Neural cell (in vitro differentiated cells): ENCODE results near the gene FAM20C. TPM values are rescaled to one million over a fixed set of nuclear protein-coding genes. Genes with fewer than 3 reads are reported as not detected.

ENCODE experiments used
- H2AFZ ChIP-seq: fragments of 200-600, 300-800 bp; sonication (generic), shearing (Covaris generic); 2 replicates; pipeline ENCODE4 v1.6.0; 2014; ENCODE audit warnings: low read depth, mild to moderate bottlenecking, antibody characterized with exemption, low read length, moderate library complexity
- H3F3A ChIP-seq: fragments of 200-600 bp; shearing (Covaris generic); 2 replicates; pipeline ENCODE4 v1.6.1; 2016; ENCODE audit warnings: mild to moderate bottlenecking, moderate library complexity, mixed read lengths, antibody characterized with exemption, low read length; ENCODE audit not compliant: insufficient read depth, poor library complexity, severe bottlenecking
- H3K27ac ChIP-seq: fragments of 200-600, 300-800 bp; sonication (generic), shearing (Covaris generic); 2 replicates; pipeline ENCODE4 v1.5.1; 2014; ENCODE audit warnings: mild to moderate bottlenecking, low read length, moderate library complexity
- H3K27me3 ChIP-seq: fragments of 300-800, 200-600 bp; sonication (generic), shearing (Covaris generic); 2 replicates; pipeline ENCODE4 v1.6.0; 2014; ENCODE audit warnings: mild to moderate bottlenecking, low read depth, low read length, moderate library complexity; ENCODE audit not compliant: insufficient read depth
- H3K36me3 ChIP-seq: fragments of 300-800, 200-600 bp; sonication (generic), shearing (Covaris generic); 2 replicates; pipeline ENCODE4 v1.5.1; 2014; ENCODE audit warnings: mild to moderate bottlenecking, antibody characterized with exemption, low read length, moderate library complexity; ENCODE audit not compliant: insufficient read depth
- H3K4me2 ChIP-seq: fragments of 300-800, 200-600 bp; sonication (generic), shearing (Covaris generic); 2 replicates; pipeline ENCODE4 v1.6.0; 2014; ENCODE audit warnings: mild to moderate bottlenecking, low read length
- H3K4me3 ChIP-seq: fragments of 300-800, 200-600 bp; sonication (generic), shearing (Covaris generic); 2 replicates; pipeline ENCODE4 v1.5.1; 2014; ENCODE audit warnings: mild to moderate bottlenecking, low read length, moderate library complexity
- H3K79me2 ChIP-seq: fragments of 200-600 bp; shearing (Covaris generic); replicated peaks from 2 replicates; pipeline ENCODE4 v1.6.0; 2014; ENCODE audit warnings: mild to moderate bottlenecking, low read length, moderate library complexity; ENCODE audit not compliant: insufficient read depth
- H3K9ac ChIP-seq: fragments of 300-800, 200-600 bp; sonication (generic), shearing (Covaris generic); 2 replicates; pipeline ENCODE4 v1.6.1; 2016; ENCODE audit warnings: mild to moderate bottlenecking, low read length, mixed read lengths
- H3K9me2 ChIP-seq: fragments of 200-600 bp; shearing (Covaris generic); 2 replicates; pipeline ENCODE4 v1.6.1; 2016; ENCODE audit warnings: mild to moderate bottlenecking, low read length, mixed read lengths; ENCODE audit not compliant: insufficient read depth
- H3K9me3 ChIP-seq: fragments of 200-600, 300-800 bp; sonication (generic), shearing (Covaris generic); 2 replicates; pipeline ENCODE4 v1.6.1; 2016; ENCODE audit warnings: mild to moderate bottlenecking, mixed run types, low read length, moderate library complexity, mixed read lengths
- H4K20me1 ChIP-seq: fragments of 200-600 bp; shearing (Covaris generic); 2 replicates; pipeline ENCODE4 v1.6.1; 2016; ENCODE audit warnings: mild to moderate bottlenecking, mixed run types; ENCODE audit not compliant: insufficient read depth
- CTCF ChIP-seq: fragments of 450-650 bp; IDR thresholded peaks from 2 replicates; pipeline ENCODE4 v1.5.1; 2014; ENCODE audit warnings: antibody characterized with exemption, mild to moderate bottlenecking, moderate library complexity; ENCODE audit not compliant: poor library complexity, severe bottlenecking
- EP300 ChIP-seq: fragments of 450-650 bp; conservative IDR thresholded peaks from 2 replicates; pipeline ENCODE4 v1.6.1; 2014; ENCODE audit warnings: antibody characterized with exemption, mild to moderate bottlenecking, moderate library complexity; ENCODE audit not compliant: poor library complexity, severe bottlenecking
- EZH2 ChIP-seq: fragments of 200-600, 300-800 bp; shearing (Covaris generic), sonication (generic); IDR thresholded peaks from 2 replicates; pipeline ENCODE4 v1.6.1; 2014; ENCODE audit warnings: antibody characterized with exemption, low read length, borderline replicate concordance, mild to moderate bottlenecking; ENCODE audit not compliant: insufficient read depth, poor library complexity, severe bottlenecking
- MXI1 ChIP-seq: fragments of 450-650 bp; conservative IDR thresholded peaks from 2 replicates; pipeline ENCODE4 v1.6.1; 2014; ENCODE audit warnings: antibody characterized with exemption, mild to moderate bottlenecking; ENCODE audit not compliant: poor library complexity, severe bottlenecking
- POLR2AphosphoS5 ChIP-seq: IDR thresholded peaks from 2 replicates; pipeline ENCODE4 v1.6.1; 2012
- RAD21 ChIP-seq: fragments of 450-650 bp; conservative IDR thresholded peaks from 2 replicates; pipeline ENCODE4 v1.6.1; 2014; ENCODE audit warnings: antibody characterized with exemption, mild to moderate bottlenecking, moderate library complexity
- REST ChIP-seq: IDR thresholded peaks from 2 replicates; pipeline ENCODE4 v1.6.1; 2012; ENCODE audit warnings: borderline replicate concordance
- SMC3 ChIP-seq: fragments of 450-650 bp; conservative IDR thresholded peaks from 2 replicates; pipeline ENCODE4 v1.6.1; 2014; ENCODE audit warnings: antibody characterized with exemption, mild to moderate bottlenecking, moderate library complexity; ENCODE audit not compliant: poor library complexity
- TAF1 ChIP-seq: IDR thresholded peaks from 2 replicates; pipeline ENCODE4 v1.6.1; 2012; ENCODE audit warnings: low read depth
- polyA plus RNA-seq: library from polyadenylated mRNA; depleted of rRNA; stranded (reverse); fragments of >200 nt; gene quantifications from 2 replicates; pipeline ENCODE4 v1.2.3, GENCODE V29; 2014

FAM20C gene
- polyA plus RNA-seq, 1 donor from 2014 or later = 22.7 TPM

- Histone ChIP-seq H3K27me3 (peaks cover 22% of the 10 kb centered on the region), H3K4me3 (no peak overlapping the region), H4K20me1 (no peaks in the 10 kb centered on the region), H3F3A (no peaks in the 10 kb centered on the region), H3K27ac (no peak overlapping the region), H3K36me3 (no peaks in the 10 kb centered on the region), H3K9me2 (no peaks in the 10 kb centered on the region), H3K9ac (no peak overlapping the region), H2AFZ (no peak overlapping the region), H3K9me3 (no peaks in the 10 kb centered on the region), H3K4me2 (no peak overlapping the region), H3K79me2 (no peaks in the 10 kb centered on the region)
- TF ChIP-seq EP300 (no peak), CTCF (no peak), TAF1 (no peak), RAD21 (no peak), MXI1 (no peak), POLR2AphosphoS5 (no peak), SMC3 (no peak), REST (no peak), EZH2 (no peak)
Observed at GRCh38 chr7:285731-286130, 93.4 kb downstream of the FAM20C start.

- no peak overlapping the region for H3K4me3 ChIP-seq
- TF ChIP-seq EZH2 = no peak
- no peak for TF ChIP-seq MXI1
- TF ChIP-seq REST = no peak
- TF ChIP-seq POLR2AphosphoS5 = no peak
- no peak for TF ChIP-seq EP300
- no peak for TF ChIP-seq TAF1
- no peak for TF ChIP-seq RAD21
- TF ChIP-seq CTCF = no peak
- no peak for TF ChIP-seq SMC3
- H2AFZ ChIP-seq = no peak overlapping the region
- no peak overlapping the region for H3K27ac ChIP-seq
- no peaks in the 10 kb centered on the region for H3F3A ChIP-seq
- H3K36me3 ChIP-seq = no peaks in the 10 kb centered on the region
- H4K20me1 ChIP-seq = no peaks in the 10 kb centered on the region
- H3K27me3 ChIP-seq = peaks cover 23% of the 10 kb centered on the region
- H3K79me2 ChIP-seq = no peaks in the 10 kb centered on the region
- no peak overlapping the region for H3K4me2 ChIP-seq
- no peak overlapping the region for H3K9ac ChIP-seq
- no peaks in the 10 kb centered on the region for H3K9me2 ChIP-seq
- H3K9me3 ChIP-seq = no peaks in the 10 kb centered on the region
Observed at GRCh38 chr7:286266-286665, 93.9 kb downstream of the FAM20C start.
